ENCODE results near the gene POLRMT. TPM values are rescaled to one million over a fixed set of nuclear protein-coding genes. Genes with fewer than 3 reads are reported as not detected.

The POLRMT gene
- total RNA-seq, 1 donor: 22.0 TPM

DNA sequence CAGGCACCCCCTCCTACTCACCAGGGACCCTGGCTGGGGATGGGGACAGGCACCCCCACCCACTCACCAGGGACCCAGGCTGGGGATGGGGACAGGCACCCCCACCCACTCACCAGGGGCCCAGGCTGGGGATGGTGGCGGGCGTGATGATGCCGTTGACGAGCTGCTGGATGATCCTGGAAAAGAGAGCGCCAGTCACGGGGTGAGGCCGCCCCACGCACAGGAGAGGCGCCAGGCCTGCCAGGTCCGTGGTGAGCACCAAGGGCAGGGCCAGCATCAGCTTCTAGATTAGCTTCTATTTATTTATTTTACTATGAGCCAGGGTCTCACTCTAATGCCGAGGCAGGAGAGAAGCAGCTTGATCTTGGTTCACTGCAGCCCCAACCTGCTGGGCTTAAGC is 16.8 kb upstream of the POLRMT start:
- TF ChIP-seq, protein P1, sequence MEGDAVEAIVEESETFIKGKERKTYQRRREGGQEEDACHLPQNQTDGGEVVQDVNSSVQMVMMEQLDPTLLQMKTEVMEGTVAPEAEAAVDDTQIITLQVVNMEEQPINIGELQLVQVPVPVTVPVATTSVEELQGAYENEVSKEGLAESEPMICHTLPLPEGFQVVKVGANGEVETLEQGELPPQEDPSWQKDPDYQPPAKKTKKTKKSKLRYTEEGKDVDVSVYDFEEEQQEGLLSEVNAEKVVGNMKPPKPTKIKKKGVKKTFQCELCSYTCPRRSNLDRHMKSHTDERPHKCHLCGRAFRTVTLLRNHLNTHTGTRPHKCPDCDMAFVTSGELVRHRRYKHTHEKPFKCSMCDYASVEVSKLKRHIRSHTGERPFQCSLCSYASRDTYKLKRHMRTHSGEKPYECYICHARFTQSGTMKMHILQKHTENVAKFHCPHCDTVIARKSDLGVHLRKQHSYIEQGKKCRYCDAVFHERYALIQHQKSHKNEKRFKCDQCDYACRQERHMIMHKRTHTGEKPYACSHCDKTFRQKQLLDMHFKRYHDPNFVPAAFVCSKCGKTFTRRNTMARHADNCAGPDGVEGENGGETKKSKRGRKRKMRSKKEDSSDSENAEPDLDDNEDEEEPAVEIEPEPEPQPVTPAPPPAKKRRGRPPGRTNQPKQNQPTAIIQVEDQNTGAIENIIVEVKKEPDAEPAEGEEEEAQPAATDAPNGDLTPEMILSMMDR (IDR thresholded peaks at IDR 0.05; ENCODE audit: insufficient read depth, low read length): no peak
- no peak overlapping the region for H3K4me3 ChIP-seq (ENCODE audit: low read depth, low read length)
- DNase-seq (ENCODE audit: low read depth): no peak

DNA sequence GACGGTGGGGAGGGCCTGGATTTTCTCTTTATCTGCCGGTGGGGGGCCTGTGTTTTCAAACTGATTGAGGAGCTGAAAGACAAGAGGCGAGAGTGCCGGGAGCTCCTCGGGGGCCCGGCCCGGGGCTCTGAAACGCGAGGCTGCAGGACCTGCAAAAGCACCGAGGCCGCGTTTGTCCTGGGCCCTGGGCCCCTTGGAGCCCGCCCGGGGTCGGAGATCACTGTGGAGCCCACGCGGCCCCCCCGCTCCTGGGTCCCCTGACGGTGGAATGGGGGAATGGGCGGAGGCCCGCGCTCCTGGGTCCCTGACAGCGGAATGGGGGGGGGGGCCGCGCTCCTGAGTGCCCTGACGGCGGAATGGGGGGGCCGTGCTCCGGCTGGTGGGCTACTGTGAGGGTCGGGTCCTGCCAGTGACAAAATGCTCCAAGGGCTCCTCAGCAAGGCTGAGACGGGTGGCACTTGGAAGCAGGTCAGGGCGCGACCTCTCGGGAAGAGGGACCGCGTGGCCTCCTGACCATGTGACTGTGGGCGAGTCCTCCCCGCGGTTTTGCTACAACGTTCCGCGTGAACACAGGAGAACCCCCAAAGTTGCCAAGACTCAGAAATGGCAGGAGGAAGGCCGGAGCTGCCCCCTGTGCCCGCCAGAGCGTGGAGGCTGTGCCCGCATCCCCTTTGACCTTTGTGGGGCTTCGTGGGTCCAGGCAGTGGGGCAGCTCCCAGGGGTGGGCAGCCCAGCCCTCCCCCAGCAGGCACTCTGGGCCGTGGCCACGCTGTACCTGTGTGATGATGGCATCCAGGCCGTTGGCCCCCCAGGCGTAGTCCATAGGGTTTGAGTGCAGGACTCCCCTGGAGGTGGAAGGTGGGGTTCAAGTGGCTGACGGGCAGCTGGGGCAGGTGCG is 15.8 kb upstream of the POLRMT start:
- TF ChIP-seq, protein P1 (IDR thresholded peaks at IDR 0.05; ENCODE audit: insufficient read depth, low read length): no peak
- H3K4me3 ChIP-seq (ENCODE audit: low read depth, low read length): no peak overlapping the region
- DNase-seq (ENCODE audit: low read depth): no peak

DNA sequence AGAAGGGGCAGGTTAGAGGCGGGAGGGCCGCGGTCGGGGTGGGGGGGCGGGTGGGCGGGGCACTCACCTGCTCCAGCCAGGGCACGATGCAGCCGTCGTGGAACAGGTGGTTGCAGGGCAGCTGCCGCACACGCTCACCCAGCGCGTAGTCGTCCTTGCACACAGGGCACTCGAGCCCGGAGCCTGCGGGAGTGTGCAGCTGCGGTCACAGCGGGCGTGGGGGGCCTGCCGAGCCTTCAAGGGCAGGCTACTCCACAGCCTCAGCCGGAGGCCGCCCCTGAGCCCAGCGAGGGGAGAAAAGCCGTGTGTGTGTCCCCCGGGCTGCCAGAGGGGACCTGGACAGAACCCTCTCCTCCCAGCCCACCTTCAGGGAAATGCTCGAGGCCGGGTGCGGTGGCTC is 15.0 kb upstream of the POLRMT start:
- TF ChIP-seq, protein P1 (IDR thresholded peaks at IDR 0.05; ENCODE audit: insufficient read depth, low read length): no peak
- DNase-seq (ENCODE audit: low read depth): no peak
- H3K4me3 ChIP-seq (ENCODE audit: low read depth, low read length): no peak overlapping the region

DNA sequence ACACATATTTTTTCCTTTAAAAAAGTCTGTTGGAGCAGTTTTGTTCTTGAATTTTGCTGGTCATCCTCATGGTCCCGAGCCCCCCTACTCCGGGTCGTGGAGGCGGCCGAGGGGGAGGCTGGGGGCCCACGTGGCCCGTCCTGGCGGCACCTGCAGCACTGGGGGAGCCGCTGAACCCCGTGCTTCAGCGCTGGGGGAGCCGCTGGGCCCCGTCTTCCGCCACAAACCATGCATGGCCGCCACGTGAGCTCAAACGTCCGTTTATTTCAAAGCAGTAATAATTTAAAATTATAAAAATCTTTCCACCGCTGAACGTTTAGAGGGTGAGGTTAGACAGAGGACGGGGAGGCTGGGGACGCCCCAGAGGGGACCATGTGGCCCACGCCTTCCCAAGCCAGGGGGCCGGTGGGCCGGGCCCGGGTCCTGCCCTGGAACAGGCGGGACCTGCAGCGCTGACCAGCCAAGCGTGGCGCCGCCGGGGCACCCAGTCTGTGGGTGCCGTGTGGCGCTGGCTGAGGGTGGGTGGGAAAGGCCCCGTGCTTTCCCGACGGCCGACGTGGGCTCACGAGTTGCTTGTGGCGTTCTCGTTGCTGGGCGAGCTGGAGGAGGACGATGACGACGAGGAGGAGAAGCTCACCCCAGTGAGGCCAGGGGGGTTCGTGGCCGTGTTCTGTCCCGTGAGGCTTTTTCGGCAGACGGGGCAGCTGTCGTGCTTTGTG is 14.4 kb upstream of the POLRMT start:
- DNase-seq (ENCODE audit: low read depth): no peak
- H3K4me3 ChIP-seq (ENCODE audit: low read depth, low read length): no peak overlapping the region
- TF ChIP-seq, protein P1 (IDR thresholded peaks at IDR 0.05; ENCODE audit: insufficient read depth, low read length): no peak

DNA sequence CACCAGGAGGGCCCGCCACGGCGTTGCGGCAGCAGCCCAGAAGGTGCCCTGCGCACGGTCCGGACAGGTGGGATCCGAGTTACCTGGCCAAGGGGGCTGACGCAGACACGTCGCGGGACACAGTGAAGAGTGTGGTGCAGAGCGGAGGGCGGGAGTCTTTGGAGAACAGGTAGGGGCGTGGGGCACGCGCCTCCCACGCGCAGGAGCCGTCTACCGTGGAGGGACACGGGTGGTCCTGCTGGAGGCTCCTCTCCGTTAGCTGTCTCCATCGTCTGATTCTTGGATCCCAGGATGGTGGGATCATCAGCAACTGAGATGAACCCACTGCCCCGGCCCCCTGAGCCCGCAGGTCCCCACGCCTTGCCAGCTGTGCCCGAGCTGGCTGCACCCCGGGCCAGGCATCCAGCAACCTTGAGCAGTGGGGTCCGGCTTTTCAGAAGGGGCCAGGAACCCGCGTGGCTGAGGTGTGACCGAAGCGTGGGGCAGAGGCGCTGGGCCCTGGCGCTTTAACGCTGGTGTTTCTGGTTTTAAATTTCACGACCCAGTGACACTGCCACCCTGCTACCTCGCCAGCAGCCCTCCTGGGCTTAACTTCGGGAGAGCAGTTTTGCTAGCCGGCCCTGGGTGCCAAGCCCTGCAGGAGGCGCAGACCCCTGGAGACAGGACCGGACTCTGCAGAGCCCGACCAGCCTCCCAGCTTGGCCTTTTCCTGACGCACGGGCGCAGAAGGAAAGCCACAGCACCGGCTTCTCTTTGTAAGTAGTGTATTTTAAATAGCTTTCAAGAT is 13.6 kb upstream of the POLRMT start:
- TF ChIP-seq, protein P1 (IDR thresholded peaks at IDR 0.05; ENCODE audit: insufficient read depth, low read length): no peak
- DNase-seq (ENCODE audit: low read depth): no peak
- H3K4me3 ChIP-seq (ENCODE audit: low read depth, low read length): no peak overlapping the region

DNA sequence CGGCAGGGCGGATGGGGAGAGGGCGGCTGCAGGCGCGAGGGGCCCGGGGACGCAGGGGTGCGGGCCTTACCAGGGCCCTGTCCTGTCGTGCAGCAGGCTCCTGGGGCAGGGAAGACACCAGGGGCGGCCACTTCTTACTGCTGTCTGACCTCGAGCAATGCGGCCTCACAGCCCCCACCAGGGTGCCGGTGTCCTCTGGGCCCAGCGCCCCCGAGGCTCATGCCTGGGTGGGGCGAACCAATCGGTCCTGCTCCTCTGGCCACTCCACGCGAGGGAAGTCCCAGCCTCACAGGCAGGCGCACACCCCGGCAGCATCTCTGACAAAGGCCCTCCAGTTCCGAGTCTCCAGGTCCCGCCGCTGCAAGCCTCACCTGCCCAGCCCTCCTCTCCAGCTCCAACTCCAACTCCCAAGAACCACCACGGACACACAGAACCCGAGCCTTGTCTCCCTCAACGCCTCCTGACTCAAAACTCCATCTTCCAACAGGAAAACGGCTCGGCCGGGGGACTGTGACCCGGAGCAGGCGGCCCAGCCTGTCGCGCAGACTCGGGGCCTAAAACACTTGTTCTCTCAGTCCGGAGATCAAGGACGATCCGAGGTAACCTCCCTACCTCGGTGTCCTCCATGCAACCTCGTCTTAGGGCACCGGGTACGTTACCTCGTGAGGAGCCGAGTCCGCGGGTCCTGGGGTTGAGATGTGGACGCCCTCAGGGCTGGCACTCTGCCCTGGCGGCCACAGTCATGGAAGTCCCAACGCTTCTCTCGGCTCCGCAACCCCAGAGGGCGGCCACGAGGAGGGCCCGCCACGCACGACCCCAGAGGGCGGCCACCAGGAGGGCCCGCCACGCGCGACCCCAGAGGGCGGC is 12.8 kb upstream of the POLRMT start:
- TF ChIP-seq, protein P1 (IDR thresholded peaks at IDR 0.05; ENCODE audit: insufficient read depth, low read length): no peak
- no peak overlapping the region for H3K4me3 ChIP-seq (ENCODE audit: low read depth, low read length)
- DNase-seq (ENCODE audit: low read depth): no peak

Measured in fibroblast of the aortic adventitia (primary cell).